Measurements from ENCODE around the gene FHAD1. TPM values are rescaled to one million over a fixed set of nuclear protein-coding genes. Genes with fewer than 3 reads are reported as not detected.
A peak's percentile ranks its signal among the peaks of the same experiment; 100 is the strongest.

The FHAD1 gene
- total RNA-seq, 4 donors from 2014 or later: under 0.01 to 0.26 (median 0.06) TPM; not detected in 1

GRCh38 chr1:15410884-15411245 lies 163.8 kb downstream of the FHAD1 start:
- intact Hi-C loops (cut with DNase I): no loop called here
- no peak for TF ChIP-seq POLR2AphosphoS5 (IDR thresholded peaks at IDR 0.05)
- TF ChIP-seq POLR2A (IDR thresholded peaks at IDR 0.05; ENCODE audit: low read depth): no peak
- no peak for TF ChIP-seq CTCF (IDR thresholded peaks at IDR 0.05)
- TF ChIP-seq EP300 (IDR thresholded peaks at IDR 0.05): no peak
- peaks cover 62 to 82% (median 72%) of the 10 kb centered on the region in 4 donors for H3K4me1 ChIP-seq
- no peaks in the 10 kb centered on the region for H3K27me3 ChIP-seq
- H3K4me3 ChIP-seq: peak overlapping the region; percentile 78 to 99 (median 96)
- H3K9me3 ChIP-seq: no peaks in the 10 kb centered on the region
- WGBS: 30% methylated on average over 8 of the region's 11 CpGs
- peaks cover 0 to 10% (median 0%) of the 10 kb centered on the region in 4 donors for H3K36me3 ChIP-seq
- H3K27ac ChIP-seq (replicated peaks in 1 of 4): peak overlapping the region; percentile 80 to 87 (median 84)
- no peak for DNase-seq (ENCODE audit: extremely low spot score)

GRCh38 chr1:15411593-15412137 lies 164.6 kb downstream of the FHAD1 start:
- Histone ChIP-seq H3K36me3 (peaks cover 0 to 10% (median 0%) of the 10 kb centered on the region in 4 donors), H3K27me3 (no peaks in the 10 kb centered on the region), H3K9me3 (no peaks in the 10 kb centered on the region), H3K27ac (replicated peaks in 1 of 4) (peak overlapping the region; percentile 80 to 87 (median 84)), H3K4me1 (peaks cover 68 to 87% (median 78%) of the 10 kb centered on the region in 4 donors), H3K4me3 (peak overlapping the region; percentile 78 to 99 (median 96))
- TF ChIP-seq EP300 (IDR thresholded peaks at IDR 0.05) (no peak), POLR2A (IDR thresholded peaks at IDR 0.05; ENCODE audit: low read depth) (no peak), POLR2AphosphoS5 (IDR thresholded peaks at IDR 0.05) (no peak), CTCF (IDR thresholded peaks at IDR 0.05) (no peak)
- WGBS: 53% methylated on average over 5 of the region's 12 CpGs
- DNase-seq (ENCODE audit: extremely low spot score): no peak
- intact Hi-C loops (cut with DNase I): no loop called here

- H3K27ac ChIP-seq (replicated peaks in 1 of 4): peak overlapping the region; percentile 44 to 87 (median 84)
- no peak for DNase-seq (ENCODE audit: extremely low spot score)
- intact Hi-C loops (cut with DNase I): no loop called here
- peak overlapping the region; percentile 78 to 99 (median 96) for H3K4me3 ChIP-seq
- no peaks in the 10 kb centered on the region for H3K9me3 ChIP-seq
- peaks cover 0 to 10% (median 0%) of the 10 kb centered on the region in 4 donors for H3K36me3 ChIP-seq
- peaks cover 68 to 87% (median 79%) of the 10 kb centered on the region in 4 donors for H3K4me1 ChIP-seq
- H3K27me3 ChIP-seq: no peaks in the 10 kb centered on the region
- WGBS: 73% methylated on average over 15 of the region's 16 CpGs
- TF ChIP-seq CTCF (IDR thresholded peaks at IDR 0.05) (no peak), POLR2AphosphoS5 (IDR thresholded peaks at IDR 0.05) (no peak), POLR2A (IDR thresholded peaks at IDR 0.05; ENCODE audit: low read depth) (no peak)
Measured at GRCh38 chr1:15412175-15412800, 165.3 kb downstream of the FHAD1 start.

GRCh38 chr1:15412843-15413242 lies 165.8 kb downstream of the FHAD1 start:
- peaks cover 0 to 10% (median 0%) of the 10 kb centered on the region in 4 donors for H3K36me3 ChIP-seq
- peaks cover 68 to 87% (median 78%) of the 10 kb centered on the region in 4 donors for H3K4me1 ChIP-seq
- H3K27ac ChIP-seq (replicated peaks in 1 of 4): peak overlapping the region; percentile 44 to 87 (median 84)
- no peaks in the 10 kb centered on the region for H3K27me3 ChIP-seq
- TF ChIP-seq CTCF (IDR thresholded peaks at IDR 0.05) (no peak), EP300 (IDR thresholded peaks at IDR 0.05) (no peak), POLR2A (IDR thresholded peaks at IDR 0.05; ENCODE audit: low read depth) (no peak), POLR2AphosphoS5 (IDR thresholded peaks at IDR 0.05) (no peak)
- intact Hi-C loops (cut with DNase I): no loop called here
- no peak for DNase-seq (ENCODE audit: extremely low spot score)
- 83% methylated on average over 6 of the region's 11 CpGs for WGBS
- no peaks in the 10 kb centered on the region for H3K9me3 ChIP-seq
- peak overlapping the region in 1 of 4 donors; percentile 99 for H3K4me3 ChIP-seq

Data from esophagus muscularis mucosa (tissue), 4 donors.